HG02884 (cell line): ENCODE results near the gene ZNF462.
"Not testable (repeated sequence)": the region's sequence is repeated elsewhere in the genome, so short reads cannot be mapped to it uniquely, and the experiment has no call there.

Experiments
- ATAC-seq: cut with Tn5 transposase; IDR thresholded peaks from one replicate; pipeline ENCODE4 v1.9.1; 2021; ENCODE audit warnings: mild to moderate bottlenecking, moderate library complexity; ENCODE audit not compliant: unreplicated experiment

ZNF462 gene, protein sequence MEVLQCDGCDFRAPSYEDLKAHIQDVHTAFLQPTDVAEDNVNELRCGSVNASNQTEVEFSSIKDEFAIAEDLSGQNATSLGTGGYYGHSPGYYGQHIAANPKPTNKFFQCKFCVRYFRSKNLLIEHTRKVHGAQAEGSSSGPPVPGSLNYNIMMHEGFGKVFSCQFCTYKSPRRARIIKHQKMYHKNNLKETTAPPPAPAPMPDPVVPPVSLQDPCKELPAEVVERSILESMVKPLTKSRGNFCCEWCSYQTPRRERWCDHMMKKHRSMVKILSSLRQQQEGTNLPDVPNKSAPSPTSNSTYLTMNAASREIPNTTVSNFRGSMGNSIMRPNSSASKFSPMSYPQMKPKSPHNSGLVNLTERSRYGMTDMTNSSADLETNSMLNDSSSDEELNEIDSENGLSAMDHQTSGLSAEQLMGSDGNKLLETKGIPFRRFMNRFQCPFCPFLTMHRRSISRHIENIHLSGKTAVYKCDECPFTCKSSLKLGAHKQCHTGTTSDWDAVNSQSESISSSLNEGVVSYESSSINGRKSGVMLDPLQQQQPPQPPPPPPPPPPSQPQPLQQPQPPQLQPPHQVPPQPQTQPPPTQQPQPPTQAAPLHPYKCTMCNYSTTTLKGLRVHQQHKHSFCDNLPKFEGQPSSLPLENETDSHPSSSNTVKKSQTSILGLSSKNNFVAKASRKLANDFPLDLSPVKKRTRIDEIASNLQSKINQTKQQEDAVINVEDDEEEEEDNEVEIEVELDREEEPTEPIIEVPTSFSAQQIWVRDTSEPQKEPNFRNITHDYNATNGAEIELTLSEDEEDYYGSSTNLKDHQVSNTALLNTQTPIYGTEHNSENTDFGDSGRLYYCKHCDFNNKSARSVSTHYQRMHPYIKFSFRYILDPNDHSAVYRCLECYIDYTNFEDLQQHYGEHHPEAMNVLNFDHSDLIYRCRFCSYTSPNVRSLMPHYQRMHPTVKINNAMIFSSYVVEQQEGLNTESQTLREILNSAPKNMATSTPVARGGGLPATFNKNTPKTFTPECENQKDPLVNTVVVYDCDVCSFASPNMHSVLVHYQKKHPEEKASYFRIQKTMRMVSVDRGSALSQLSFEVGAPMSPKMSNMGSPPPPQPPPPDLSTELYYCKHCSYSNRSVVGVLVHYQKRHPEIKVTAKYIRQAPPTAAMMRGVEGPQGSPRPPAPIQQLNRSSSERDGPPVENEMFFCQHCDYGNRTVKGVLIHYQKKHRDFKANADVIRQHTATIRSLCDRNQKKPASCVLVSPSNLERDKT (N-terminal part only)

DNA sequence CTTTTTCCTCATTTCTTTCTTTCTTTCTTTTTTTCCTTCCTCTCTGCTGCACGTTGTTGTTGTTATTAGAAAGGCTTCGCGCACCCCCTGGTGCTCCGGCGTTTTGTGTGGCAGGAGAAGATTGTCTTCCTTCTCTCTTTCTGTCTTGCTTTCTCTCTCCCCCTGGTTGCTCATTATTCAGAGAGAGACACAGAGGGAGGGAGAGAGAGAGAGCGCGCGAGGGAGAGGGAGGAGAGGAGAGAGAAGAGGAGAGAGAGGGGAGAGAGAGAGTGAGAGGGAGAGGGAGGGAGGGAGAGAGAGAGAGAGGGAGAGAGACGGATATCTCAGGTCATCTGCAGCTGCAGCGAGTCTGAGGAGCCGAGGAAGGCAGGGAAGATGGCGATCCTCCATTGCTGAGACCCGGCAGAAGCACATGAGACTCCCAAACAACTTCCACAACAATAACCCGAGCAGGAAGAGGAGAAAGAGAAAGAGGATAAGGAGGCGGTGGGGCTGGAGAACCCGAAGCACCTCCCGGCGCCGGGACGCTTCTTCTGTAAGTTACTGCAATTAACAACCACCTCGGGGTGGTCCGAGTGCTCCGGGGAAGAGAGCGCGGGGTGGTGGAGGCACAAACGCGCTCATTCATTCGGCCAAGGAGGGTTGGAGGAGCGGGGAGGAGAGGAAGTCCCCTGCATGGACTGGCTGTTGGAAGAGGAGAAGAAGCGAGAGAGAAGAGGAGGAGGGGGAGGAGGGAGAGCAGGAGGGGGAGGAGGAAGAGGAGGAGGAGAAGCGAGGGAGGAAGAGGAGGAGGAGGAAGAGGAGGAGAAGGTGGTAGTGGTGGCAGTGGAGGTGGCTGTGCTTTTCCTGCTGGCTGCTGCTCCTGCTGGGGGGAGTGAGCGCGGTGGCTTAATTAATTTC is at the start of gene ZNF462:
Gene ZNF462, plus strand, starts transcription at position 346 of the 900 bp plus-strand sequence. CDS start 60,218 bp downstream, outside the sequence.
- no peak for ATAC-seq

DNA sequence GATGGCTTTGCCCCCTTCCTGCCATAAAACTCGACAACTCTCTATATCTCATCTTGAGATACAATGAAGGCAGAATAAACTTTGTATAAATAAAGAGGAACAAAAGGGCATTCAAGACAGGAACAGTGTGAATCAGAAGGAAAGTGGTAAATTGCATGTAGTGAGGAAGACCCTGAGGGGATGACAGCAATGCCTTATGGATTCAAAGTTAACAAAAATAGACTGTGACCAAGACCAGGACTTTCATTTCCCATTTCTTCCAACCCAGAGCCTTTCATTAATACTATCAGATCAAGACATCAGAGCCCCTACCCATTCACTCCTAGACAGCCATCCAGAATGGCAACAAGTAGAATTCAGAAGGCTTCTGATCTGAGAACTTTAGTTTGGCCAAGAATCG is 46.4 kb upstream of the ZNF462 start:
- no peak for ATAC-seq

- no peak for ATAC-seq
These were observed 44.9 kb upstream of the ZNF462 start for GRCh38 chr9:106818034-106818433.

DNA sequence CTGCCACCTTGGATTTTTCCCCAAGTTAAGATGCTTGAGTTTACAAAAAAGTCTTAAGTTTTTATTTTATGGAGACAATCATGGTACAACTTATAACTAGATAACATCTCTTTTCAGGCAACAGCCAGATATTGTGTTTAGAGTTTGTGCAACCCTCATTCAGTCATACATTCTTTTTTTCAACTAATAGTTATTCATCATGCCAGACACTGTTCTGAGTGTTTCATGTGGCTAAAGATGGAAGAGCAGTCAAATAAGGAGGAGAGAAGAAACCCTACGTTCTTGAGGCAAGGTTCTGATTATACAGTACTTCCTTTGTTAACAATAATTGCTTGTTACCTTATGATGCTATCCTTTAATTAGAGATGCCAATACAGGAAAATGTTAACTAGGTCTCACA is 42.1 kb upstream of the ZNF462 start:
- ATAC-seq = no peak

- ATAC-seq = no peak
These were observed 34.9 kb upstream of the ZNF462 start for GRCh38 chr9:106828070-106828469.

DNA sequence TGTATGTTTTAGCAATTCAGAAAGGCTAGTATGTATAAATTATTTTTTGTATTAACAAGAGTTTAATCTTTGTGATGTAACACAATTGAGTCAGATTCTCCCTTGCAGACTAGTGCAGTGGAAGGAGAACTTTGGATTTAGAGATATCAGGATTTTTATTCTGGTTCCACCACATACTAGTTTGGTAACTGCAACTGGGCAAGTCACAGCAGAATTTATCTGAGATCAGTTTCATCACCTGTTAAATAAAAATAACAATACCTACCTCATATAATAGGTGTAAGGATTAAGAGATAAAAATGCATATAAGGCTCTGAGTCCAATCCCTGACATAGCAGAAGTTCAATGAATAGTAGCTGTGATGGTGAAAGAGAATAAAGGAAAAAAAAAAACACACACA is 34.0 kb upstream of the ZNF462 start:
- ATAC-seq = no peak

DNA sequence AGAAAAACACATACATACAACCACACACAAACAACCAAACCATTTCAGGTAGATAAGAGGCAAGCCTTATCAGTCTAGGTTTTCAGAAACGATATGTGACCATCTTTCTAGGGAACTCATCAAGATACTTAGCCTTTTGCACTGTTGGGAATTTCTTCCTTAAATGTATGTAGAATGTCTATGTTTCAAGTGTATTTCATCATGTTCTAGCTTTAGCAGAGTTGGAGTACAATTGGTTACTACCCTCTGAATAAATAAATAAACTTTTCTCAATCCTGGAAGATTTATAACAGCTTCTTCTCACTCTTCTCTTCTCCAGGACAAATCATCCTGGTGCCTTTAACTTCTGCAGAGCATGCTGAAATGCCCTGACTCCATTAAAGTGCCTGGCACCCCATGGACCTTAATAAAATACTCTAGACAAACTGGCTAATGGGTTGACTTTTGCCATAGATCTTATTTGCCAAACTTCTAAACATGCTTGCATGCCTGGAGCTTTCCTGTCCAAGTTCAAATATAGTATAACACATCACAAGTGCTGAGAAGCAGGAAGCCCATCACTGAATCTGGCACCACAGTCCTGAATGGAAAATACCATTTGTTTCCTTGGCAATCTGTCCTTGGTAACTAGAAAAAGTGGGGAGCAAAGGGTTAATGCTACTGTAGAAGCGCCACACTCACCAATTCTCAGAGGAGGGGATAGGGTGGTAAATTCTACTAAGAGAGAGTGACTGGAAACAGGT is 33.1 kb upstream of the ZNF462 start:
- no peak for ATAC-seq

GRCh38 chr9:106830527-106831150 is 32.3 kb upstream of the ZNF462 start:
- no peak for ATAC-seq

GRCh38 chr9:106834888-106835287 is 28.1 kb upstream of the ZNF462 start:
- no peak for ATAC-seq

GRCh38 chr9:106835840-106836239 is 27.1 kb upstream of the ZNF462 start:
- ATAC-seq = no peak

- ATAC-seq = no peak
These were observed 19.6 kb upstream of the ZNF462 start for GRCh38 chr9:106843371-106843770.

- ATAC-seq = no peak
These were observed 16.7 kb upstream of the ZNF462 start for GRCh38 chr9:106846307-106846706.

DNA sequence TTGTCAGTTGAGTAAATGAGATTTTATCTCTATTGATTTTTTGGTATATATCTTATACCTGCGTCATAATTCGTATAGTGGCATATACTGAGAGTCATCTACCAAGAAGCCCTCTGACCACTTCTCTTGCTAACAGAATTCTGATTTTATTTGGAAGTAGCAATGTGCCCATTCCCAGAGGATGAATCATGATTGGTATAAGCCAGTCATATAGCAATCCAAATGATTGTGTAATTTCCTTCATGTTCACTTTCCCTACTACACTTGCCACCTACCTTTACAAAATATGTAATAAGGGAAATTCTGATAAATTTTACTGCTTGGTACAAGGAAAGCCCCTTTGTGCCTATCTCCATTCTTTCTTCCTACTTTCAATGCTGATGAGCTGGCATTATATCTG is 16.1 kb upstream of the ZNF462 start:
- no peak for ATAC-seq

GRCh38 chr9:106851640-106852039 is 11.3 kb upstream of the ZNF462 start:
- not testable (repeated sequence) for ATAC-seq

DNA sequence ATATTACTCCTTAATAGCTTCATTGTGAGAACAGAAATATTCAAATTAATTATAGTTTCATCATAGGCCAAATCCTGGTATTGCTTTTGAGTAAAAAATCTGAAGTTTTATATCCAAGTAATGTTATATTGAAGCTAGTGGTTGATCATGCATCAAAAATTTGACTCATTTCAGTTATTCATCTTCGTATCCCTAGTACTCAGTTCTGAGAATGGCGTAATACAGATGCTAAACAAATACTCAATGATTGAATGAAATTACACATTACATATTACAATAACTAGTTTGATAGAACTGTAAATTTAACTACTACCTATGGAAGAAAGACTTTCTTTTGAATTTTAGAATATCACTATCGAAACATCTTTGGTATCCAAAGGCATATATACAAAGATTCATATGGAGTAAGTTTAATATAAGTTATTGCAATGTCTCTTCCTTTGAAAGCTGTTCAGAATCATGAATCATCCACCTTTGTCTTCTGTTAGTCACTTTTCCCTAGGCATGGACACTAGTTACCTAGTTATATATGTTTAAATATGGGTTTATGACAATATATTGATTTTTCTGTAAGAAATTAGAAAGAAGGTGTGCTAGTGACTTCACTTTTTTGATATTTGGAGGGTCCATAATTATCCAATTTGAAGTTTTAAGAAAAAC is 5.0 kb upstream of the ZNF462 start:
- no peak for ATAC-seq

DNA sequence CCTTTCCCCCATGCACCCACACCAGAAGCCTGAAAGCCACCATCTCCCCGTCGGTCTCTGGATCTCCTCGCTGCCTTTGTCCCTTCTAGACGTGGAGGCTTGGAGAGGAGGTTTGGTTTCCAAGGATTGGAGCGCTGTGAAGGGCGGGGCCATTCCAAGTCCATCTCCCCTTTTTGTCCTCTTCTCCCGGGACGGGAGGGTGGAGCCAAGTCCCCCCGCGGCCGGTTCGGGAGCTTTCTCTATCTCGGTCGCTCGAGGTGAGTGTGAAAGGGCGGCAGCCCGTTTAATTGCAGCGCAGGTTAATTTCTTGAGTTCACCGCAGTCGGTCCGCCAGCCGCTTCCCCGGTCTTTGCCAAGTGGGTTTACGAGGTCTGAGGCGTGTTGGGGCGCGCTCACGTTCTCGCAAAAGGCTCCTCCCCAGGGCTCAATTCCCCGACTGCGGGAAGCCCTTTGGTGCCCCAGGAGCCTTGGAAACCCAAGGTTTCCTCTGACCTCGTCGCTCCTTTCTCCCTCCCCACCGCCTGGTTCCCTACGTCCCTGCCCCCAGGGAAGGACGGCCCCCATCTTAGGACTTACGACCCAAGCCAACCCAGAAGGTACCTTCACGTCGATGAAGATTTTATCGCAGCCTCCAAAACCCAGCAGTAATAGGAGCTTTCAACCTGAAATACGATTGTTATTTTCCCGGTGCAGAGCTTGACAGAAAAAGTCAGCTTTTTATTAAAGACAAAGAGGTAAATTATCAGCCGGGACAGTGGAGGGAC is 2.8 kb upstream of the ZNF462 start:
- ATAC-seq = no peak

GRCh38 chr9:106860721-106861639 is 2.0 kb upstream of the ZNF462 start:
- no peak for ATAC-seq
